ENCODE results near the gene DEPDC5.

DNA sequence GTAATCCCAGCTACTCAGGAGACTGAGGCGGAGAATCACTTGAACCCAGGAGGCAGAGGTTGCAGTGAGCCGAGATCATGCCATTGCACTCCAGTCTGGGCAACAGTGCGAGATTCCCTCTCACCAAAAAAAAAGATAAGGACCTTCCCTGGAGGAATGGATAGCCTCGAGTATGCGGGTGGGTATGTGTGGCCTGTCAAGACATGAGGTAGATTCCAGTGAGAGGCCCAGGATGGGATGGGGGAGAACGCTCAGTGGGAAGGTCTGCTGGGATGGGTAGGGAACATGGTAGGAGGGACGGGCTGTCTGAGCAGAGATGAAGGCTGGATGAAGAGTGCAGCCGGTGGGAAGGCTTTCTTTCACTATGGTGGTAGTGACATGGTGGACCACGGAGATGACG, 151.5 kb downstream of the DEPDC5 start:
- TF ChIP-seq, protein P1, sequence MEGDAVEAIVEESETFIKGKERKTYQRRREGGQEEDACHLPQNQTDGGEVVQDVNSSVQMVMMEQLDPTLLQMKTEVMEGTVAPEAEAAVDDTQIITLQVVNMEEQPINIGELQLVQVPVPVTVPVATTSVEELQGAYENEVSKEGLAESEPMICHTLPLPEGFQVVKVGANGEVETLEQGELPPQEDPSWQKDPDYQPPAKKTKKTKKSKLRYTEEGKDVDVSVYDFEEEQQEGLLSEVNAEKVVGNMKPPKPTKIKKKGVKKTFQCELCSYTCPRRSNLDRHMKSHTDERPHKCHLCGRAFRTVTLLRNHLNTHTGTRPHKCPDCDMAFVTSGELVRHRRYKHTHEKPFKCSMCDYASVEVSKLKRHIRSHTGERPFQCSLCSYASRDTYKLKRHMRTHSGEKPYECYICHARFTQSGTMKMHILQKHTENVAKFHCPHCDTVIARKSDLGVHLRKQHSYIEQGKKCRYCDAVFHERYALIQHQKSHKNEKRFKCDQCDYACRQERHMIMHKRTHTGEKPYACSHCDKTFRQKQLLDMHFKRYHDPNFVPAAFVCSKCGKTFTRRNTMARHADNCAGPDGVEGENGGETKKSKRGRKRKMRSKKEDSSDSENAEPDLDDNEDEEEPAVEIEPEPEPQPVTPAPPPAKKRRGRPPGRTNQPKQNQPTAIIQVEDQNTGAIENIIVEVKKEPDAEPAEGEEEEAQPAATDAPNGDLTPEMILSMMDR (IDR thresholded peaks at IDR 0.05; ENCODE audit: low read depth, low read length, poor library complexity, severe bottlenecking), result no peak
- TF ChIP-seq EZH2phosphoT487 (IDR thresholded peaks at IDR 0.05; ENCODE audit: borderline replicate concordance, low read length), result no peak
